ENCODE data around the gene TTYH2. TPM values are rescaled to one million over a fixed set of nuclear protein-coding genes. Genes with fewer than 3 reads are reported as not detected.

The TTYH2 gene
- total and polyA plus RNA-seq, 2 experiments from 2014 or later, result 1.4 to 3.9 TPM

DNA sequence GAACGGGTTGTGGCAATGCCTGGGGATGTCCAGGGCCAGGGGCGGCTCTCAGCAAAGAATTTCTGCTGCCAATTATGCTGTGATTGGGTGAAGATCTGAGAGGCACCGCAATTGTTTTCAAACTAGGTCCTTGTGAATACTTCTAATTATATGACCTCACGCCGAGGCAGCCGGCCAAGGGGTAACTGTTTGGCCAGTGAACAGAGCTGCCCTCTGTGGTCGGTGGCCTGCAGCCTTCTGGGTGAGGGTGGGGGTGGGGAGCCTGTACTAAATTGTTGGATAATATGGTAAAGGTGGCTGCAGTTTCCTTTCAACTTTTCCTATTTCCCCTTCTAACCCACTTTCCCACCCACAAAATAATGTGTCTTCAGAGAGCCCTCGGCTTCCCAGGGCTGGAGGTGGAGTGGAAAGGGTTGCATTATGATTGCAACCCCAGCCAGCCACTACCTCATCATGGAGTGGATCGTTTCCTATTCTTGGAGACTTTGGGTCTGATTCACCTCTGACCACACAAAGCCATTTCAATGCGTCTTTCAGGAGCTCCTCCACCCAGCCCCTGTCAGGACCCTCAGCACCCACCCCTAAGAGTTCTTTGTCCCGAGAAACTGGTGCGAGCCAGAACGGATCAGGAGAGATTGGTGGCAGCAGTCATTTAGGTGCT is 58.7 kb downstream of the TTYH2 start (continued):
- TF ChIP-seq, protein P1, sequence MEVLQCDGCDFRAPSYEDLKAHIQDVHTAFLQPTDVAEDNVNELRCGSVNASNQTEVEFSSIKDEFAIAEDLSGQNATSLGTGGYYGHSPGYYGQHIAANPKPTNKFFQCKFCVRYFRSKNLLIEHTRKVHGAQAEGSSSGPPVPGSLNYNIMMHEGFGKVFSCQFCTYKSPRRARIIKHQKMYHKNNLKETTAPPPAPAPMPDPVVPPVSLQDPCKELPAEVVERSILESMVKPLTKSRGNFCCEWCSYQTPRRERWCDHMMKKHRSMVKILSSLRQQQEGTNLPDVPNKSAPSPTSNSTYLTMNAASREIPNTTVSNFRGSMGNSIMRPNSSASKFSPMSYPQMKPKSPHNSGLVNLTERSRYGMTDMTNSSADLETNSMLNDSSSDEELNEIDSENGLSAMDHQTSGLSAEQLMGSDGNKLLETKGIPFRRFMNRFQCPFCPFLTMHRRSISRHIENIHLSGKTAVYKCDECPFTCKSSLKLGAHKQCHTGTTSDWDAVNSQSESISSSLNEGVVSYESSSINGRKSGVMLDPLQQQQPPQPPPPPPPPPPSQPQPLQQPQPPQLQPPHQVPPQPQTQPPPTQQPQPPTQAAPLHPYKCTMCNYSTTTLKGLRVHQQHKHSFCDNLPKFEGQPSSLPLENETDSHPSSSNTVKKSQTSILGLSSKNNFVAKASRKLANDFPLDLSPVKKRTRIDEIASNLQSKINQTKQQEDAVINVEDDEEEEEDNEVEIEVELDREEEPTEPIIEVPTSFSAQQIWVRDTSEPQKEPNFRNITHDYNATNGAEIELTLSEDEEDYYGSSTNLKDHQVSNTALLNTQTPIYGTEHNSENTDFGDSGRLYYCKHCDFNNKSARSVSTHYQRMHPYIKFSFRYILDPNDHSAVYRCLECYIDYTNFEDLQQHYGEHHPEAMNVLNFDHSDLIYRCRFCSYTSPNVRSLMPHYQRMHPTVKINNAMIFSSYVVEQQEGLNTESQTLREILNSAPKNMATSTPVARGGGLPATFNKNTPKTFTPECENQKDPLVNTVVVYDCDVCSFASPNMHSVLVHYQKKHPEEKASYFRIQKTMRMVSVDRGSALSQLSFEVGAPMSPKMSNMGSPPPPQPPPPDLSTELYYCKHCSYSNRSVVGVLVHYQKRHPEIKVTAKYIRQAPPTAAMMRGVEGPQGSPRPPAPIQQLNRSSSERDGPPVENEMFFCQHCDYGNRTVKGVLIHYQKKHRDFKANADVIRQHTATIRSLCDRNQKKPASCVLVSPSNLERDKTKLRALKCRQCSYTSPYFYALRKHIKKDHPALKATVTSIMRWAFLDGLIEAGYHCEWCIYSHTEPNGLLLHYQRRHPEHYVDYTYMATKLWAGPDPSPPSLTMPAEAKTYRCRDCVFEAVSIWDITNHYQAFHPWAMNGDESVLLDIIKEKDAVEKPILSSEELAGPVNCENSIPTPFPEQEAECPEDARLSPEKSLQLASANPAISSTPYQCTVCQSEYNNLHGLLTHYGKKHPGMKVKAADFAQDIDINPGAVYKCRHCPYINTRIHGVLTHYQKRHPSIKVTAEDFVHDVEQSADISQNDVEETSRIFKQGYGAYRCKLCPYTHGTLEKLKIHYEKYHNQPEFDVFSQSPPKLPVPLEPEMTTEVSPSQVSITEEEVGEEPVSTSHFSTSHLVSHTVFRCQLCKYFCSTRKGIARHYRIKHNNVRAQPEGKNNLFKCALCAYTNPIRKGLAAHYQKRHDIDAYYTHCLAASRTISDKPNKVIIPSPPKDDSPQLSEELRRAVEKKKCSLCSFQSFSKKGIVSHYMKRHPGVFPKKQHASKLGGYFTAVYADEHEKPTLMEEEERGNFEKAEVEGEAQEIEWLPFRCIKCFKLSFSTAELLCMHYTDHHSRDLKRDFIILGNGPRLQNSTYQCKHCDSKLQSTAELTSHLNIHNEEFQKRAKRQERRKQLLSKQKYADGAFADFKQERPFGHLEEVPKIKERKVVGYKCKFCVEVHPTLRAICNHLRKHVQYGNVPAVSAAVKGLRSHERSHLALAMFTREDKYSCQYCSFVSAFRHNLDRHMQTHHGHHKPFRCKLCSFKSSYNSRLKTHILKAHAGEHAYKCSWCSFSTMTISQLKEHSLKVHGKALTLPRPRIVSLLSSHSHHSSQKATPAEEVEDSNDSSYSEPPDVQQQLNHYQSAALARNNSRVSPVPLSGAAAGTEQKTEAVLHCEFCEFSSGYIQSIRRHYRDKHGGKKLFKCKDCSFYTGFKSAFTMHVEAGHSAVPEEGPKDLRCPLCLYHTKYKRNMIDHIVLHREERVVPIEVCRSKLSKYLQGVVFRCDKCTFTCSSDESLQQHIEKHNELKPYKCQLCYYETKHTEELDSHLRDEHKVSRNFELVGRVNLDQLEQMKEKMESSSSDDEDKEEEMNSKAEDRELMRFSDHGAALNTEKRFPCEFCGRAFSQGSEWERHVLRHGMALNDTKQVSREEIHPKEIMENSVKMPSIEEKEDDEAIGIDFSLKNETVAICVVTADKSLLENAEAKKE (CRISPR knock-in tag; IDR thresholded peaks at IDR 0.05), result no peak
- TF ChIP-seq NANOG (IDR thresholded peaks at IDR 0.05; ENCODE audit: borderline replicate concordance) (no peak), EZH2 (IDR thresholded peaks at IDR 0.05; ENCODE audit: low read depth, unreplicated experiment) (no peak), STAT1 (IDR thresholded peaks at IDR 0.05; ENCODE audit: unreplicated experiment) (no peak), ZNF331 (CRISPR knock-in tag; IDR thresholded peaks at IDR 0.05; ENCODE audit: low read depth) (no peak)

DNA sequence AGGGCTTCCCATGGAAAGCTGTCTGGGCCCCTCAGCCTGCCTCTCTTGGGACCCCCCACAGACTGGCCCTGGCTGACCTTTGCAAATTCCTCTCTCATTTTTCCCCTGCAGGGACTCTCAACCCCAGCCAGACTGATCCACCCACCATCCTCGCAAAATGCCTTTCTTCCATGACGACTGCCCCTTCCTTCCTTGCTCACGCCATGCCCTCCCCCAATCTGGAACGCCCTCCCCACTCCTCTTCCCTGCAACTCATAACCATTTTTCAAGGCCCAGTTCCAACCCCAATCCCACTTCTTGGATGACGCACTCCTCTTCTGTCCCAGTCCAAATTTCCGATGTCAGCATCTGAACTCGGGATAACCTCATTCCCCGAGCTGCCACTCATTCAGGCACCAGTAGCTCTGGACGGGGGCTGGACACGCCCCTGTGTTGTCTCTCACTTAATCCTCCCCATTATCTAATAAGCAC is 59.4 kb downstream of the TTYH2 start:
- Mint-ChIP-seq H3K27ac (no peak overlapping the region), H3K4me1 (peaks cover 30% of the 10 kb centered on the region), H3K27me3 (ENCODE audit: insufficient read depth, low read depth, poor library complexity) (peaks cover 28% of the 10 kb centered on the region), H3K4me3 (no peak overlapping the region; the same call in 2 of the 3 replicates), H3K9me3 (no peaks in the 10 kb centered on the region; the same call in 2 of the 3 replicates), H3K36me3 (ENCODE audit: low read depth) (no peaks in the 10 kb centered on the region)
- H4K20me1 ChIP-seq (replicated peaks; ENCODE audit: insufficient read depth), result no peaks in the 10 kb centered on the region
- no peak for ATAC-seq
- no peaks in the 10 kb centered on the region for H3F3A ChIP-seq (replicated peaks; ENCODE audit: low read depth)
- peaks cover 5% of the 10 kb centered on the region; the same call in 1 of the 2 replicates for H3K4me1 ChIP-seq (ENCODE audit: insufficient read depth)
- no peak overlapping the region for H3K27ac ChIP-seq (ENCODE audit: low read depth)
- TF ChIP-seq, protein P2, sequence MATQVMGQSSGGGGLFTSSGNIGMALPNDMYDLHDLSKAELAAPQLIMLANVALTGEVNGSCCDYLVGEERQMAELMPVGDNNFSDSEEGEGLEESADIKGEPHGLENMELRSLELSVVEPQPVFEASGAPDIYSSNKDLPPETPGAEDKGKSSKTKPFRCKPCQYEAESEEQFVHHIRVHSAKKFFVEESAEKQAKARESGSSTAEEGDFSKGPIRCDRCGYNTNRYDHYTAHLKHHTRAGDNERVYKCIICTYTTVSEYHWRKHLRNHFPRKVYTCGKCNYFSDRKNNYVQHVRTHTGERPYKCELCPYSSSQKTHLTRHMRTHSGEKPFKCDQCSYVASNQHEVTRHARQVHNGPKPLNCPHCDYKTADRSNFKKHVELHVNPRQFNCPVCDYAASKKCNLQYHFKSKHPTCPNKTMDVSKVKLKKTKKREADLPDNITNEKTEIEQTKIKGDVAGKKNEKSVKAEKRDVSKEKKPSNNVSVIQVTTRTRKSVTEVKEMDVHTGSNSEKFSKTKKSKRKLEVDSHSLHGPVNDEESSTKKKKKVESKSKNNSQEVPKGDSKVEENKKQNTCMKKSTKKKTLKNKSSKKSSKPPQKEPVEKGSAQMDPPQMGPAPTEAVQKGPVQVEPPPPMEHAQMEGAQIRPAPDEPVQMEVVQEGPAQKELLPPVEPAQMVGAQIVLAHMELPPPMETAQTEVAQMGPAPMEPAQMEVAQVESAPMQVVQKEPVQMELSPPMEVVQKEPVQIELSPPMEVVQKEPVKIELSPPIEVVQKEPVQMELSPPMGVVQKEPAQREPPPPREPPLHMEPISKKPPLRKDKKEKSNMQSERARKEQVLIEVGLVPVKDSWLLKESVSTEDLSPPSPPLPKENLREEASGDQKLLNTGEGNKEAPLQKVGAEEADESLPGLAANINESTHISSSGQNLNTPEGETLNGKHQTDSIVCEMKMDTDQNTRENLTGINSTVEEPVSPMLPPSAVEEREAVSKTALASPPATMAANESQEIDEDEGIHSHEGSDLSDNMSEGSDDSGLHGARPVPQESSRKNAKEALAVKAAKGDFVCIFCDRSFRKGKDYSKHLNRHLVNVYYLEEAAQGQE (IDR thresholded peaks at IDR 0.05; ENCODE audit: unreplicated experiment), result no peak
- TF ChIP-seq, protein P3, sequence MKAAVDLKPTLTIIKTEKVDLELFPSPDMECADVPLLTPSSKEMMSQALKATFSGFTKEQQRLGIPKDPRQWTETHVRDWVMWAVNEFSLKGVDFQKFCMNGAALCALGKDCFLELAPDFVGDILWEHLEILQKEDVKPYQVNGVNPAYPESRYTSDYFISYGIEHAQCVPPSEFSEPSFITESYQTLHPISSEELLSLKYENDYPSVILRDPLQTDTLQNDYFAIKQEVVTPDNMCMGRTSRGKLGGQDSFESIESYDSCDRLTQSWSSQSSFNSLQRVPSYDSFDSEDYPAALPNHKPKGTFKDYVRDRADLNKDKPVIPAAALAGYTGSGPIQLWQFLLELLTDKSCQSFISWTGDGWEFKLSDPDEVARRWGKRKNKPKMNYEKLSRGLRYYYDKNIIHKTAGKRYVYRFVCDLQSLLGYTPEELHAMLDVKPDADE (IDR thresholded peaks at IDR 0.05), result no peak
- no peak for TF ChIP-seq STAT1 (IDR thresholded peaks at IDR 0.05; ENCODE audit: unreplicated experiment)
- no peak for TF ChIP-seq ZNF331 (CRISPR knock-in tag; IDR thresholded peaks at IDR 0.05; ENCODE audit: low read depth)
- no peak for TF ChIP-seq JUNB (IDR thresholded peaks at IDR 0.05; ENCODE audit: unreplicated experiment)
- TF ChIP-seq EZH2 (IDR thresholded peaks at IDR 0.05; ENCODE audit: low read depth, unreplicated experiment), result no peak
- TF ChIP-seq CREB1 (CRISPR knock-in tag; IDR thresholded peaks at IDR 0.05; ENCODE audit: low read depth), result no peak
- TF ChIP-seq, protein P4, sequence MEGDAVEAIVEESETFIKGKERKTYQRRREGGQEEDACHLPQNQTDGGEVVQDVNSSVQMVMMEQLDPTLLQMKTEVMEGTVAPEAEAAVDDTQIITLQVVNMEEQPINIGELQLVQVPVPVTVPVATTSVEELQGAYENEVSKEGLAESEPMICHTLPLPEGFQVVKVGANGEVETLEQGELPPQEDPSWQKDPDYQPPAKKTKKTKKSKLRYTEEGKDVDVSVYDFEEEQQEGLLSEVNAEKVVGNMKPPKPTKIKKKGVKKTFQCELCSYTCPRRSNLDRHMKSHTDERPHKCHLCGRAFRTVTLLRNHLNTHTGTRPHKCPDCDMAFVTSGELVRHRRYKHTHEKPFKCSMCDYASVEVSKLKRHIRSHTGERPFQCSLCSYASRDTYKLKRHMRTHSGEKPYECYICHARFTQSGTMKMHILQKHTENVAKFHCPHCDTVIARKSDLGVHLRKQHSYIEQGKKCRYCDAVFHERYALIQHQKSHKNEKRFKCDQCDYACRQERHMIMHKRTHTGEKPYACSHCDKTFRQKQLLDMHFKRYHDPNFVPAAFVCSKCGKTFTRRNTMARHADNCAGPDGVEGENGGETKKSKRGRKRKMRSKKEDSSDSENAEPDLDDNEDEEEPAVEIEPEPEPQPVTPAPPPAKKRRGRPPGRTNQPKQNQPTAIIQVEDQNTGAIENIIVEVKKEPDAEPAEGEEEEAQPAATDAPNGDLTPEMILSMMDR (conservative IDR thresholded peaks at IDR 0.05; ENCODE audit: low read depth in 2 of 2), result no peak
- H3K4me2 ChIP-seq, result no peak overlapping the region
- H3K4me3 ChIP-seq, result no peak overlapping the region
- no peak overlapping the region for H2AFZ ChIP-seq
- no peak for DNase-seq (ENCODE audit: low spot score)
- no peaks in the 10 kb centered on the region for H3K36me3 ChIP-seq (ENCODE audit: insufficient read depth)
- no peaks in the 10 kb centered on the region for H3K79me2 ChIP-seq (replicated peaks; ENCODE audit: insufficient read depth)
- no peaks in the 10 kb centered on the region for H3K9me2 ChIP-seq (ENCODE audit: insufficient read depth)
- H3K27me3 ChIP-seq (ENCODE audit: insufficient read depth), result peaks cover 20% of the 10 kb centered on the region
